ENCODE results near the gene HSD11B2. TPM values are rescaled to one million over a fixed set of nuclear protein-coding genes. Genes with fewer than 3 reads are reported as not detected.

Gene HSD11B2
- total and polyA plus RNA-seq, 2 donors: 1.9 to 6.9 TPM

DNA sequence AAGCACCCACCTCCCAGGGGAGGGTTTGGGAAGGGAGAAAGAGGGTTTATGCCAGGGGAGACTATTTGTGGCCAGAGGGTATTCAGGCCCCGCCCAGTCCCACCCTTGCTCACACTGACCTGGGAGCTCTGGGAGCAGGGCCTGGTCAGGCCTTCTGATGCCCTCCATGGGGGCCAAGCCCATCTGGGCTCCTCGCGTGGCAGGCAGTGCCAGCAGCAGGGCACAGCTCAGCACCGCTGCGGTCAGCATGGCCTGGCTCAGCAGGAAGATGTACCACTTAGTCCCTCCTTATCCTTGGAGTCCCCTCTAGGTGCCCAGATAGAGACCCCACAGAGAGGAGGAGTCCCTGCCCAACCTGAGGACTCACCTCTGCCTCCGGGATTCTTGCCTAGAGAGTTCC lies 52.2 kb downstream of the HSD11B2 start, which contains the start of gene AGRP:
AGRP (minus strand) TSS at position 398 of the 400 bp plus-strand sequence; CDS start at position 249, 149 bp downstream.
- no peak for DNase-seq (ENCODE audit: extremely low spot score)
- H3K4me1 ChIP-seq (ENCODE audit: insufficient read depth): peaks cover 2% of the 10 kb centered on the region
- no peaks in the 10 kb centered on the region for H3K36me3 ChIP-seq (ENCODE audit: insufficient read depth)
- no peak within 1 kb of the TSS for H3K4me3 ChIP-seq (ENCODE audit: low read depth, low read length)
- H3K27ac ChIP-seq (ENCODE audit: low read depth): no peak within 1 kb of the TSS
- WGBS: 95% methylated on average over 6 of the region's 6 CpGs

DNA sequence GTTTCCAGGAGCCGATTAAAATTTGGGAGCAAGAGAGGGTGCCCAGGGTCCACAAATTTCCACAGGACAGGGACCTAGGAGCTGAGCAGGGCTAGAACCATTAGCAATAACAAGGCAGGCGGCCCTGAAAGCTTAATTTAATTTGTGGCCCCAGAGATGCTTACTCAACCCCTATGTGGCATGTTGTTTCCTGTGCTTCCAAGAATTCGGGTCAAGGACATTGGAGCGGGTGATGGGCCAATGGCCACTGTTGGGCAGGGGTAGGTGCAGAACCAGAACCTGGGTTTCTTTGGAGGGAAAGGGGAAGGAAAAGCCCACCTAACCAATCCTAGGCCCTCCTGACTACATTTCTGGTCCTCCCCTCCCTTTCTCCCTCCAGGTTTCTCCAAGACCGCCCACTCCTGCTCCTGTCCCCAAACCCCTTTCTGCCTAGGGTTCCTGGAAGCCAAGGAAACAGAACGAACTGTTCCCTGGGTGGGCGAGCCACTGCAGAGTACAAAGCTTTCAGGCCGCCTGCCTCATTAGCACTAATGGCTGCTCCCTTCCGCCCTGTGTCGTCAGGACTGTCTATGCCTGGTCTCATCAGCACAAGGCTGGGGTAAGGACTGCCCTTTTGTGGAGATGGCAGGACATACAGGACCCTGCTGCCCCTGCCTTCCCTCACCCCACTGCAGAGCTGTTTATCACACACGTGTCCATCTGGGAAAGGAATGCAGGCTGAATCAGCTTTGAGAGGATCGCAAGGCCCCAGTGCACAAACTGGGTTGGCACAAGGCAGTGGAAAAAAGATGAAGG lies 53.0 kb downstream of the HSD11B2 start:
- no peak for DNase-seq (ENCODE audit: extremely low spot score)
- no peaks in the 10 kb centered on the region for H3K36me3 ChIP-seq (ENCODE audit: insufficient read depth)
- WGBS: 86% methylated on average over 12 of the region's 12 CpGs
- H3K4me1 ChIP-seq (ENCODE audit: insufficient read depth): peaks cover 2% of the 10 kb centered on the region
- no peak overlapping the region for H3K4me3 ChIP-seq (ENCODE audit: low read depth, low read length)
- no peak overlapping the region for H3K27ac ChIP-seq (ENCODE audit: low read depth)

DNA sequence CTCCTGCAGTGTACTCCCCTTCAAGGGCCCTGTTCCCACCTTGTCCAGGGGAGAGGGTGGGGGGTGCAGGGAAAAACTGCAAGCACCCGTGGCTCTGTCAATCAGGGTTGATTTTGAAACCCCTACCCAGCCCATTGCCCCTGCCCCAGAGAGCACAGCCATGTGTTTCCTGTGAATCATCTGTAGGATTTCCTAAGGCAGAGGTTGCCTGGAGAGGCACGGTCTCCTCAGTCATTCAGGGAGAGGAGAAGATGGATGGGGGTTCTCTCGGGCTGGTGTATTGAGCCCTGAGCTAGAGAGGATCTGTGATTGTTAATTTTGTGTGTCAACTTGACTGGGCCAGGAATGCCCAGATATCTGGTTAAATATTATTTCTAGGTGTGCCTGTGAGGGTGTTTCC lies 55.9 kb downstream of the HSD11B2 start:
- H3K4me3 ChIP-seq (ENCODE audit: low read depth, low read length): no peak overlapping the region
- H3K27ac ChIP-seq (ENCODE audit: low read depth): no peak overlapping the region
- 78% methylated on average over 3 of the region's 3 CpGs for WGBS
- no peak for DNase-seq (ENCODE audit: extremely low spot score)
- H3K4me1 ChIP-seq (ENCODE audit: insufficient read depth): peaks cover under 1% of the 10 kb centered on the region
- no peaks in the 10 kb centered on the region for H3K36me3 ChIP-seq (ENCODE audit: insufficient read depth)

Small RNA genes lying within 50 kb of the gene (small RNA-seq; reads per million reads assigned to genes)
- gene RNU1-123P: not detected

Other genes starting within 250 kb of the HSD11B2 start
- gene MATCAP1, start 247.2 kb upstream of the HSD11B2 start, total RNA-seq: 11.4 TPM
- gene MATCAP1, start 247.2 kb upstream of the HSD11B2 start, polyA plus RNA-seq: 20.9 TPM
- gene EXOC3L1, start 241.0 kb upstream of the HSD11B2 start, total RNA-seq: 3.4 TPM
- gene EXOC3L1, start 241.0 kb upstream of the HSD11B2 start, polyA plus RNA-seq: 3.7 TPM
- gene E2F4, start 239.0 kb upstream of the HSD11B2 start, total RNA-seq: 28.0 TPM
- 65.0 TPM for gene E2F4, start 239.0 kb upstream of the HSD11B2 start, polyA plus RNA-seq
- 2.7 TPM for gene ELMO3, start 232.0 kb upstream of the HSD11B2 start, total RNA-seq
- gene ELMO3, start 232.0 kb upstream of the HSD11B2 start, polyA plus RNA-seq: 6.4 TPM
- gene TMEM208, start 204.0 kb upstream of the HSD11B2 start, total RNA-seq: 12.6 TPM
- 54.4 TPM for gene TMEM208, start 204.0 kb upstream of the HSD11B2 start, polyA plus RNA-seq
- 7.5 TPM for gene FHOD1, start 183.6 kb upstream of the HSD11B2 start, total RNA-seq
- gene FHOD1, start 183.6 kb upstream of the HSD11B2 start, polyA plus RNA-seq: 16.4 TPM
- gene SLC9A5, start 182.1 kb upstream of the HSD11B2 start, total RNA-seq: 0.32 TPM
- 0.29 TPM for gene SLC9A5, start 182.1 kb upstream of the HSD11B2 start, polyA plus RNA-seq
- gene PLEKHG4, start 151.6 kb upstream of the HSD11B2 start, total RNA-seq: 12.8 TPM
- 5.8 TPM for gene PLEKHG4, start 151.6 kb upstream of the HSD11B2 start, polyA plus RNA-seq
- gene KCTD19, start 104.4 kb upstream of the HSD11B2 start, total RNA-seq: 1.1 TPM
- gene KCTD19, start 104.4 kb upstream of the HSD11B2 start, polyA plus RNA-seq: 0.14 TPM
- 2.1 TPM for gene LRRC36, start 104.3 kb upstream of the HSD11B2 start, total RNA-seq
- 0.19 TPM for gene LRRC36, start 104.3 kb upstream of the HSD11B2 start, polyA plus RNA-seq
- gene TPPP3, start 37.6 kb upstream of the HSD11B2 start, total RNA-seq: 24.0 TPM
- 14.6 TPM for gene TPPP3, start 37.6 kb upstream of the HSD11B2 start, polyA plus RNA-seq
- gene ZDHHC1, start 14.6 kb upstream of the HSD11B2 start, total RNA-seq: 3.8 TPM
- gene ZDHHC1, start 14.6 kb upstream of the HSD11B2 start, polyA plus RNA-seq: 10.9 TPM
- gene ATP6V0D1, start 50.0 kb downstream of the HSD11B2 start, total RNA-seq: 50.0 TPM
- 92.5 TPM for gene ATP6V0D1, start 50.0 kb downstream of the HSD11B2 start, polyA plus RNA-seq
- gene AGRP, start 52.4 kb downstream of the HSD11B2 start, total RNA-seq: not detected
- not detected for gene AGRP, start 52.4 kb downstream of the HSD11B2 start, polyA plus RNA-seq
- gene RIPOR1, start 97.7 kb downstream of the HSD11B2 start, total RNA-seq: 20.5 TPM
- gene RIPOR1, start 97.7 kb downstream of the HSD11B2 start, polyA plus RNA-seq: 59.0 TPM
- 35.5 TPM for gene CTCF, start 131.4 kb downstream of the HSD11B2 start, total RNA-seq
- 29.2 TPM for gene CTCF, start 131.4 kb downstream of the HSD11B2 start, polyA plus RNA-seq
- 0.16 TPM for gene CARMIL2, start 214.0 kb downstream of the HSD11B2 start, total RNA-seq
- 0.99 TPM for gene CARMIL2, start 214.0 kb downstream of the HSD11B2 start, polyA plus RNA-seq
- gene ACD, start 229.1 kb downstream of the HSD11B2 start, total RNA-seq: 9.5 TPM
- gene ACD, start 229.1 kb downstream of the HSD11B2 start, polyA plus RNA-seq: 34.6 TPM
- 1.7 TPM for gene PARD6A, start 229.8 kb downstream of the HSD11B2 start, total RNA-seq
- 6.5 TPM for gene PARD6A, start 229.8 kb downstream of the HSD11B2 start, polyA plus RNA-seq
- gene ENKD1, start 235.6 kb downstream of the HSD11B2 start, total RNA-seq: 10.3 TPM
- gene ENKD1, start 235.6 kb downstream of the HSD11B2 start, polyA plus RNA-seq: 39.5 TPM
- gene C16orf86, start 235.7 kb downstream of the HSD11B2 start, total RNA-seq: 1.2 TPM
- 9.9 TPM for gene C16orf86, start 235.7 kb downstream of the HSD11B2 start, polyA plus RNA-seq

Data from urinary bladder (tissue), 4 donors.